CD4-positive, alpha-beta T cell (primary cell): ENCODE results near the gene PUS1. TPM values are rescaled to one million over a fixed set of nuclear protein-coding genes. Genes with fewer than 3 reads are reported as not detected.
A peak's percentile ranks its signal among the peaks of the same experiment; 100 is the strongest.

ENCODE experiments used
- ATAC-seq: fragments of 200-7000 bp; cut with Tn5 transposase; one replicate; pipeline ENCODE4 v1.10.0; 2022; ENCODE audit warnings: mild to moderate bottlenecking; ENCODE audit not compliant: poor library complexity
- CTCF ChIA-PET: fragments of 350-600 bp; sonication (Branson Sonifier 250); formaldehyde crosslinking; loops from one replicate; lab custom pipeline; 2021; ENCODE audit warnings: antibody characterized with exemption, inconsistent platforms; lab: Charles Lee
- POLR2A ChIA-PET: fragments of 350-600 bp; sonication (Branson Sonifier 250); formaldehyde crosslinking; loops from one replicate; lab custom pipeline; 2021; ENCODE audit warnings: antibody characterized with exemption, inconsistent platforms; lab: Charles Lee
- DNase-seq, 14 experiments: peaks; one replicate each; pipeline ENCODE4 v3.0.0-alpha.2; 2013 to 2020; ENCODE audit warnings: mixed read lengths in 2 of 14
- H3K27ac ChIP-seq, 2 donors: one replicate each; pipeline versions ENCODE4 v1.5.1 to v1.7.0; 2013; ENCODE audit warnings: low read length in 2 of 2, low read depth in 1 of 2, mild to moderate bottlenecking in 1 of 2
- H3K27me3 ChIP-seq, 2 experiments: 1 replicate in 1 of 2; 2 replicates in 1 of 2; pipeline versions ENCODE4 v1.6.1 to v1.7.0; 2013; ENCODE audit warnings: low read length in 2 of 2, control low read depth in 1 of 2, mild to moderate bottlenecking in 1 of 2, moderate library complexity in 1 of 2; ENCODE audit not compliant: insufficient read depth in 2 of 2, control insufficient read depth in 1 of 2
- H3K36me3 ChIP-seq: one replicate; pipeline ENCODE4 v1.6.1; 2013; ENCODE audit warnings: low read length, control low read depth; ENCODE audit not compliant: insufficient read depth
- H3K4me1 ChIP-seq: one replicate; pipeline ENCODE4 v1.6.1; 2013; ENCODE audit warnings: low read length, control low read depth; ENCODE audit not compliant: insufficient read depth
- H3K4me3 ChIP-seq: one replicate; pipeline ENCODE4 v1.5.1; 2013; ENCODE audit warnings: mild to moderate bottlenecking, low read length, moderate library complexity
- H3K9me3 ChIP-seq, 2 experiments: 1 replicate in 1 of 2; 2 replicates in 1 of 2; pipeline versions ENCODE4 v1.6.1 to v1.7.0; 2013; ENCODE audit warnings: low read length in 2 of 2, mild to moderate bottlenecking in 2 of 2, control low read depth in 1 of 2, moderate library complexity in 1 of 2; ENCODE audit not compliant: control insufficient read depth in 1 of 2, insufficient read depth in 1 of 2
- H3K27ac Mint-ChIP-seq: one replicate; pipeline ENCODE4 v1.8.0; 2020; ENCODE audit warnings: mixed read lengths
- H3K27me3 Mint-ChIP-seq: one replicate; pipeline ENCODE4 v1.8.0; 2021; ENCODE audit warnings: mixed read lengths
- H3K36me3 Mint-ChIP-seq: one replicate; pipeline ENCODE4 v1.8.0; 2021; ENCODE audit warnings: low read depth, mixed read lengths
- H3K4me1 Mint-ChIP-seq: one replicate; pipeline ENCODE4 v1.8.0; 2021; ENCODE audit warnings: low read depth, mixed read lengths
- H3K4me3 Mint-ChIP-seq: one replicate; pipeline ENCODE4 v1.8.0; 2020; ENCODE audit warnings: mild to moderate bottlenecking, mixed read lengths
- H3K9me3 Mint-ChIP-seq: one replicate; pipeline ENCODE4 v1.8.0; 2020; ENCODE audit warnings: mixed read lengths
- CTCF ChIP-seq: fragments of 200-600 bp; IDR thresholded peaks from one replicate; pipeline ENCODE4 v1.8.0; 2022; ENCODE audit warnings: antibody characterized with exemption, mild to moderate bottlenecking
- intact Hi-C, 2 experiments: fragments of 100-400 bp; cut with DNase I in 1 of 2; cut with micrococcal nuclease in 1 of 2; formaldehyde crosslinking; loops; one replicate each; pipeline versions ENCODE4 v1.15.1 to v1.9.0; 2023 to 2025; cut with DNase I, micrococcal nuclease
- total RNA-seq, 174 experiments: library from RNA in 2 of 174; stranded (reverse) in 2 of 174; gene quantifications; one replicate each; pipeline ENCODE4 v1.2.3 and lab custom pipeline; 2021 to 2026

PUS1 gene
- total RNA-seq, 2 experiments from 2014 or later, result 17.7 to 18.2 TPM

GRCh38 chr12:131895640-131896079, 33.4 kb upstream of the PUS1 start:
- peak in 6 of 14 experiments; percentile 12 to 48 (median 25) for DNase-seq
- Histone ChIP-seq H3K27ac (peak overlapping the region in 1 of 2 donors; percentile 55), H3K27me3 (no peaks in the 10 kb centered on the region), H3K36me3 (no peaks in the 10 kb centered on the region), H3K9me3 (no peaks in the 10 kb centered on the region), H3K4me1 (peaks cover 31% of the 10 kb centered on the region), H3K4me3 (peak overlapping the region; percentile 71)
- Mint-ChIP-seq H3K36me3 (peaks cover 9% of the 10 kb centered on the region), H3K4me1 (peaks cover 25% of the 10 kb centered on the region), H3K4me3 (peak overlapping the region; percentile 93), H3K27ac (peak overlapping the region; percentile 88), H3K27me3 (no peaks in the 10 kb centered on the region), H3K9me3 (no peaks in the 10 kb centered on the region)
- intact Hi-C loops, result loop anchor here (1.0 to 2.0 kb wide), 3 partner anchors 33 to 54 kb away; partner anchors contain the start of genes PUS1 (in 2 of the 2) and EP400 (in 1 of the 2)
- TF ChIP-seq CTCF, result no peak
- POLR2A ChIA-PET, result no interaction called here
- CTCF ChIA-PET, result no interaction called here
- peak; percentile 26 for ATAC-seq

- Histone ChIP-seq H3K27me3 (no peaks in the 10 kb centered on the region), H3K4me1 (peaks cover 31% of the 10 kb centered on the region), H3K27ac (peak overlapping the region in 1 of 2 donors; percentile 55), H3K9me3 (no peaks in the 10 kb centered on the region), H3K4me3 (peak overlapping the region; percentile 71), H3K36me3 (no peaks in the 10 kb centered on the region)
- TF ChIP-seq CTCF, result no peak
- Mint-ChIP-seq H3K27ac (peak overlapping the region; percentile 88), H3K36me3 (peaks cover 9% of the 10 kb centered on the region), H3K27me3 (no peaks in the 10 kb centered on the region), H3K9me3 (no peaks in the 10 kb centered on the region), H3K4me1 (peaks cover 25% of the 10 kb centered on the region), H3K4me3 (peak overlapping the region; percentile 93)
- ChIA-PET CTCF (no interaction called here), POLR2A (interaction anchor here (0.6 to 1.3 kb wide), 2 partner anchors 29 to 32 kb away, joined by 3 read pairs; no protein-coding TSS in a partner anchor)
- peak; percentile 35 for ATAC-seq
- intact Hi-C loops, result loop anchor here in 1 of 2 experiments (1.0 kb wide), 1 partner anchor 53 kb away; the partner anchor contains the start of gene EP400
- peak in 13 of 14 experiments; percentile 37 to 80 (median 55) for DNase-seq
Measured at GRCh38 chr12:131896080-131896810, 32.8 kb upstream of the PUS1 start.

GRCh38 chr12:131896811-131897270, 32.2 kb upstream of the PUS1 start:
- Mint-ChIP-seq H3K36me3 (peaks cover 9% of the 10 kb centered on the region), H3K9me3 (no peaks in the 10 kb centered on the region), H3K27me3 (no peaks in the 10 kb centered on the region), H3K4me3 (peak overlapping the region; percentile 76), H3K4me1 (peaks cover 25% of the 10 kb centered on the region), H3K27ac (peak overlapping the region; percentile 14)
- peaks cover 31% of the 10 kb centered on the region for H3K4me1 ChIP-seq
- ATAC-seq (no peak), DNase-seq (peak in 2 of 14 experiments; percentile 27 to 32)
- TF ChIP-seq CTCF, result no peak
- no peaks in the 10 kb centered on the region for H3K9me3 ChIP-seq
- ChIA-PET CTCF (no interaction called here), POLR2A (interaction anchor here (0.6 to 1.3 kb wide), 2 partner anchors 28 to 32 kb away, joined by 3 read pairs; no protein-coding TSS in a partner anchor)
- intact Hi-C loops, result loop anchor here in 1 of 2 experiments (1.0 kb wide), 1 partner anchor 52 kb away; the partner anchor contains the start of gene EP400
- H3K4me3 ChIP-seq, result peak overlapping the region; percentile 71
- H3K27me3 ChIP-seq, result no peaks in the 10 kb centered on the region
- H3K36me3 ChIP-seq, result no peaks in the 10 kb centered on the region
- no peak overlapping the region for H3K27ac ChIP-seq
